Right hindlimb (tissue), 1 donor: Measurements from ENCODE around the gene SLC29A2.
A peak's percentile ranks its signal among the peaks of the same experiment; 100 is the strongest.
"Not testable (repeated sequence)": the region's sequence is repeated elsewhere in the genome, so short reads cannot be mapped to it uniquely, and the experiment has no call there.

ENCODE experiments used
- DNase-seq: peaks from one replicate; pipeline ENCODE4 v3.0.0-alpha.2; 2018

The SLC29A2 gene

GRCh38 chr11:66371627-66372415 is at the start of gene SLC29A2:
TSS of gene SLC29A2 (minus strand) at chr11:66371760. CDS start at chr11:66371591, 169 bp downstream.
- peak; percentile 63 for DNase-seq

GRCh38 chr11:66420671-66421476 is 49.3 kb upstream of the SLC29A2 start, which contains the start of gene NPAS4:
TSS of gene NPAS4 (plus strand) at chr11:66421035. CDS start at chr11:66421180, 145 bp downstream.
- no peak for DNase-seq

- DNase-seq: no peak
These were observed 48.3 kb upstream of the SLC29A2 start for GRCh38 chr11:66419825-66420224.

- DNase-seq: no peak
These were observed 47.4 kb upstream of the SLC29A2 start for GRCh38 chr11:66418986-66419308.

GRCh38 chr11:66418168-66418985 is 46.8 kb upstream of the SLC29A2 start:
- peak; percentile 75 for DNase-seq

- DNase-seq: no peak
These were observed 45.4 kb upstream of the SLC29A2 start for GRCh38 chr11:66417000-66417399.

- no peak for DNase-seq
These were observed 43.9 kb upstream of the SLC29A2 start for GRCh38 chr11:66415423-66415822.

GRCh38 chr11:66414120-66414934 is 42.8 kb upstream of the SLC29A2 start:
- DNase-seq: no peak

GRCh38 chr11:66413167-66413566 is 41.6 kb upstream of the SLC29A2 start:
- no peak for DNase-seq

GRCh38 chr11:66412110-66412509 is 40.5 kb upstream of the SLC29A2 start:
- DNase-seq: no peak

- DNase-seq: no peak
These were observed 39.8 kb upstream of the SLC29A2 start for GRCh38 chr11:66411323-66411722.

GRCh38 chr11:66410191-66410590 is 38.6 kb upstream of the SLC29A2 start:
- DNase-seq: no peak

GRCh38 chr11:66409226-66409625 is 37.7 kb upstream of the SLC29A2 start:
- DNase-seq: no peak

GRCh38 chr11:66408488-66409214 is 37.1 kb upstream of the SLC29A2 start:
- DNase-seq: peak; percentile 93

- no peak for DNase-seq
These were observed 36.1 kb upstream of the SLC29A2 start for GRCh38 chr11:66407651-66408050.

GRCh38 chr11:66393954-66394353 is 22.4 kb upstream of the SLC29A2 start:
- DNase-seq: no peak

- DNase-seq: no peak
These were observed 19.8 kb upstream of the SLC29A2 start for GRCh38 chr11:66391322-66391721.

GRCh38 chr11:66388780-66389386 is 17.3 kb upstream of the SLC29A2 start:
- DNase-seq: no peak

GRCh38 chr11:66386171-66387069 is 14.9 kb upstream of the SLC29A2 start:
- DNase-seq: peak; percentile 79

GRCh38 chr11:66384316-66384715 is 12.8 kb upstream of the SLC29A2 start:
- not testable (repeated sequence) for DNase-seq
